Activated CD4-positive, alpha-beta memory T cell treated with anti-CD3 and anti-CD28 coated beads, Interleukin-2, amount 10 ng/mL, durations not matched to agents 7 days and 5 days (primary cell): ENCODE data around the gene NCAM2. TPM values are rescaled to one million over a fixed set of nuclear protein-coding genes. Genes with fewer than 3 reads are reported as not detected.

Source experiments
- CTCF ChIA-PET: fragments of 350-600 bp; sonication (Branson Sonifier 250); formaldehyde crosslinking; loops from one replicate; lab custom pipeline; 2021; ENCODE audit warnings: antibody characterized with exemption, inconsistent platforms; lab: Charles Lee
- POLR2A ChIA-PET: fragments of 350-600 bp; sonication (Branson Sonifier 250); formaldehyde crosslinking; loops from one replicate; lab custom pipeline; 2021; ENCODE audit warnings: antibody characterized with exemption; lab: Charles Lee
- DNase-seq: peaks from one replicate; pipeline ENCODE4 v3.0.0-alpha.2; 2020
- H3K27ac Mint-ChIP-seq: one replicate; pipeline ENCODE4 v1.8.0; 2021; ENCODE audit warnings: mild to moderate bottlenecking, mixed read lengths
- H3K27me3 Mint-ChIP-seq: one replicate; pipeline ENCODE4 v1.8.0; 2021; ENCODE audit warnings: mixed read lengths
- H3K36me3 Mint-ChIP-seq: one replicate; pipeline ENCODE4 v1.8.0; 2021; ENCODE audit warnings: low read depth, mixed read lengths
- H3K4me1 Mint-ChIP-seq: one replicate; pipeline ENCODE4 v1.8.0; 2021; ENCODE audit warnings: mixed read lengths
- H3K4me3 Mint-ChIP-seq: one replicate; pipeline ENCODE4 v1.8.0; 2021; ENCODE audit warnings: mild to moderate bottlenecking, mixed read lengths
- H3K9me3 Mint-ChIP-seq: one replicate; pipeline ENCODE4 v1.8.0; 2021; ENCODE audit warnings: mixed read lengths
- total RNA-seq, 2 experiments: library from RNA; stranded (reverse); gene quantifications; one replicate each; pipeline ENCODE4 v1.2.3, GENCODE V29; 2021

NCAM2 gene
- total RNA-seq, 2 experiments from 2014 or later = not detected

DNA sequence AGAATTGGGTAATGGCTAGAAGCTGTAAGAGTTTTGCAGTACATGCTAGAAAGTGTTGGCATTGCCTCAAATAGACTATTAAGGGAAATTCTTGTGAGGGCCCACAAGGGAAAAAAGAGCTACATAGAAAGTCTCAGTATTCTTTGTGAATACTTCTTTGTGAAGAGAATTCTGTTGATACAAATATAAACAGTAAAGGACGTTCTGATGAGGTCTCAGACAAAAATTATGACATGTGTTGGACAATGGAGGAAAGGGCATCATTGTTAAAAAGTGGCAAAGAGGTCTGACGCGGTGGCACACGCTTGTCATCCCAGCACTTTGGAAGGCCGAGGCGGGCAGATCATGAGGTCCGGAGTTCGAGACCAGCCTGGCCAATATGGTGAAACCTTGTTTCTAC, 458.9 kb downstream of the NCAM2 start:
- ChIA-PET POLR2A (no interaction called here), CTCF (no interaction called here)
- Mint-ChIP-seq H3K27me3 (no peaks in the 10 kb centered on the region), H3K4me3 (no peak overlapping the region), H3K9me3 (no peaks in the 10 kb centered on the region), H3K4me1 (no peaks in the 10 kb centered on the region), H3K36me3 (no peaks in the 10 kb centered on the region), H3K27ac (no peak overlapping the region)
- DNase-seq = no peak

DNA sequence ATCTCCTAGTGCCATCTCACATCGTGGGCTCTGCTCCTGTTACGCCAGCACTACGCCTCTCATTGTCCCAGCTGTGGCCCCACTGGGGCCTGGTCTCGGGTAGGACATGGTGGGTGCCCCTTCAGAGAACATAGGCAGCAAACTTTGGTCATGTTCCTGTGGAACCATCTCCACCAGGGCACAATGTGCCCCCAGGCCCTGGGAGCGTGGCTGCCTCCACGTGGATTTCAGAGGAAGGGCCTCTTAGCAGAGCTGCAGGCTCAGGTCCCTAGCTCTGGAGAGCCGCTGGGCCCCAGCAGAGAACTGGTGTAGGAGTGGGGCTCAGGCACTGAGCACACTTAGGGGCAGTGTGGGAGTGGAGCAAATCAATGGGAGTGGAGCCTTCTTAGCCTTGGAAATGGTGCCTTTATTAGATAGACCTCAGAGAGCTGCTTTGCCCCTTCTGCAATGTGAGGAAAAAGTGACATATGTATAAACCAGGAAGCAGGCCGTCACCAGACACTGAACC, 460.0 kb downstream of the NCAM2 start:
- no peaks in the 10 kb centered on the region for H3K27me3 Mint-ChIP-seq
- POLR2A ChIA-PET = no interaction called here
- no peaks in the 10 kb centered on the region for H3K4me1 Mint-ChIP-seq
- no peak overlapping the region for H3K27ac Mint-ChIP-seq
- no peaks in the 10 kb centered on the region for H3K9me3 Mint-ChIP-seq
- no peak for DNase-seq
- CTCF ChIA-PET = no interaction called here
- no peak overlapping the region for H3K4me3 Mint-ChIP-seq
- no peaks in the 10 kb centered on the region for H3K36me3 Mint-ChIP-seq

DNA sequence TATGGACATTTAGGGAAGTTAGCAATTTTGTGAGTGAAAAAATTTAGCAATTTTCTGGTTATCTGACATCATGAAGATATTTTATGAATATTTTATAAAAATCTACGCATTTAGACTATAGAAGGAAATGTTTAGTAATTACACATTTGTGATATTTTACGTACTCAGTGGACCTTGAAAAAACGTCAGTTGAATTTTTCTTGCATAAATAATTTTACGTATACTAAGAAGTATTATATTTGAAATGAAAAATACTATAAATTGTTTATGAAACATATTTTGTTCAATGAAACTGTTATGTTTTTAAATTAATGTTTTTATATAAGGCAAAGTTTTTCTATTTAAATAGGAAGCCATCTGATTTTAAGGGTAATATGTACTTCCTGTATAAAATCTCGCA, 462.8 kb downstream of the NCAM2 start:
- Mint-ChIP-seq H3K27me3 (no peaks in the 10 kb centered on the region), H3K4me3 (no peak overlapping the region), H3K27ac (no peak overlapping the region), H3K36me3 (no peaks in the 10 kb centered on the region), H3K9me3 (no peaks in the 10 kb centered on the region), H3K4me1 (no peaks in the 10 kb centered on the region)
- ChIA-PET CTCF (no interaction called here), POLR2A (no interaction called here)
- DNase-seq = no peak

DNA sequence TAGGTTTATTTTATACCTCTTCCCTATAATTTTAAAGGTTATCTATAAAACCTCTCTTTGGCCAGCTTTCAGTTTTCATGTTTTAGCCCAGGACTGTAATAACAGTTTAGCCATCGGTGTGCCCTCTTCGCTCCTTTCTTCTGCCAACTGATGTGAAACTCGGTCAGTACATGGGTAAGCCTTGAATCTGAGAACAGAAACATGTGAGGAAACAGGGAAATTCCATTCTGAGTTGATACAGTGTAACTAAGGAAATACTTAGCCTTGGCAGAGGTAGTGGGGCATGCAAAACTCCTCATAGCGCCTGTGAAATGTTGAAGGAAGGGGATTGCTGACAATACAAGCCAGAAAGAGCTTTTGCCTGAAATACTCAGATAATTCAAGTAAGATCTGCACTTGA, 465.2 kb downstream of the NCAM2 start:
- no peaks in the 10 kb centered on the region for H3K36me3 Mint-ChIP-seq
- no peak overlapping the region for H3K27ac Mint-ChIP-seq
- no peak overlapping the region for H3K4me3 Mint-ChIP-seq
- ChIA-PET CTCF (no interaction called here), POLR2A (no interaction called here)
- no peaks in the 10 kb centered on the region for H3K27me3 Mint-ChIP-seq
- no peak for DNase-seq
- H3K9me3 Mint-ChIP-seq = no peaks in the 10 kb centered on the region
- no peaks in the 10 kb centered on the region for H3K4me1 Mint-ChIP-seq

DNA sequence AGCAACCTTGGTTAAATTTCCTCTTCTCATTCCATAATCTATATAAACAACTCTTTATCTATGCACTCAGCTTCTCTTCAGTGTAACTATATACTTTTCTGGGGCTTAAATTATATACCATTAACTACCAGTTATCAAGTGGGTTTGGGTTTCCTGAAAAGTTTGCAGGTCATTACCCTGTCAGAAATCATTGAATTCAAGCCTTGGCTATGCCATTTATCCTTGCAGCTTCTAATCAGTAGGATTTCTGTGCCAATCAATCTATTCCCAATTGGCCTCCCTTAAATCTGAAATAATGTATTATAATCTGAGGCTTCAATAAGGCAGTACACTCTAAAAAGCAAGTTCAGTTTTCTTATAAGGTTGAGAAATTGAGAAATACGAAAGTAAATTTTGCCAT, 466.5 kb downstream of the NCAM2 start:
- ChIA-PET POLR2A (no interaction called here), CTCF (no interaction called here)
- Mint-ChIP-seq H3K4me1 (no peaks in the 10 kb centered on the region), H3K27me3 (no peaks in the 10 kb centered on the region), H3K27ac (no peak overlapping the region), H3K4me3 (no peak overlapping the region), H3K9me3 (no peaks in the 10 kb centered on the region), H3K36me3 (no peaks in the 10 kb centered on the region)
- DNase-seq = no peak

DNA sequence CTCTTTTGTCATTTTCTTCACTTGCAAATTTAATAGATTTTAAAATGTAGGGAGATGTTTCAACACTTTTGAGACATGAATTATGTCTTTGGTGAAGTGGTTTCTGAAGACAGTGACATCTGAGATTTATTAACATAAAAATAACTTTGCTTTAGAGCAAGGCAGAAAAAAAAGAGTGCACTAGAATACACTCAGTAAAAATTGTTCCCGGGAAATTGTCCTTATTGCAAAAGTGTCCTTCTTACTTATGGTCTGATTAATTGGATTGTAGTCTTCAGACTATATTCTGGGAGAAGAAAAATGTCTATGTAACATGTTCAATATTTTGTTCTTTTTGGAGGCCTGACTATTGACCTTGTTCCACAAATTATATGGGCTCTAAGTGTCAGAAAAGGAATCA, 468.5 kb downstream of the NCAM2 start:
- Mint-ChIP-seq H3K27me3 (no peaks in the 10 kb centered on the region), H3K4me1 (no peaks in the 10 kb centered on the region), H3K36me3 (no peaks in the 10 kb centered on the region), H3K9me3 (no peaks in the 10 kb centered on the region), H3K27ac (no peak overlapping the region), H3K4me3 (no peak overlapping the region)
- CTCF ChIA-PET = no interaction called here
- DNase-seq = no peak
- POLR2A ChIA-PET = no interaction called here

DNA sequence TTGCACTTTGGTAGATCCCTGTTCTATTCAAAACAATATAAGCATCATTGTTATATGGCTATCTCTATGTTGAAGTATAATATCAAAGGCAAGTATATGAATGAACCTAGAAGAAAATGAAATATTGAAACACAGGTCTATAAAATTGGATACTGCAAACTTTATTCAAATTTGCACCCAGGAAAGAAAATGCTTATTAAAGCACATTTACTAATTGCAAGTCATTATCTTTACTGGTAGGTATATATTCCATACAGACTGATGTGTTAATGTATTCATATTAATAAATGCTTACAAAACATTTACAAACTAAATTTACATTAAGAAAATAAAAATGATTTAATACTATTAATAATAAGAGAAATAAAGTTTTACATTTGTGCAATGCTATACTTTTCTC, 469.8 kb downstream of the NCAM2 start:
- Mint-ChIP-seq H3K36me3 (no peaks in the 10 kb centered on the region), H3K27ac (no peak overlapping the region), H3K4me3 (no peak overlapping the region), H3K27me3 (no peaks in the 10 kb centered on the region), H3K4me1 (no peaks in the 10 kb centered on the region), H3K9me3 (no peaks in the 10 kb centered on the region)
- ChIA-PET CTCF (no interaction called here), POLR2A (no interaction called here)
- no peak for DNase-seq

DNA sequence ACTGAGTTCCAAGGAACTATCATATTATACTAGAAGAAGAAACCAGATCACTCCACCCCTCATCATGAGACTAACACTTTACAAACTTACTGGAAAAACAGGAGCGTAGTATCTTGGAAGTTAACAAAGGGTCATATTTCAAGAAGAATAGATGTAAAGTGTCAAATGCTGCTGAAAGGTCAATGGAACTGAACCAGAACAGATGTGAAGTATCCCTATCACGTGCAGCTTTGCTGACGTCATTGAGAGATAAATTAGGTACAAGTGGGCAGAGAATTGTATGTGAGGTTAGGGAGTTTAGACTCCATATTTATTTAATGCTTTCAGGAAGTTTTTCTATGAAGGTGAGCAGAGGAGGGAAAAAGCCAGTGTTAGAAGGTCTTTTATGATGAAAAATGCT, 483.0 kb downstream of the NCAM2 start:
- Mint-ChIP-seq H3K27ac (no peak overlapping the region), H3K4me3 (no peak overlapping the region), H3K27me3 (no peaks in the 10 kb centered on the region), H3K4me1 (no peaks in the 10 kb centered on the region), H3K36me3 (no peaks in the 10 kb centered on the region), H3K9me3 (peaks cover 11% of the 10 kb centered on the region)
- ChIA-PET CTCF (no interaction called here), POLR2A (no interaction called here)
- no peak for DNase-seq

DNA sequence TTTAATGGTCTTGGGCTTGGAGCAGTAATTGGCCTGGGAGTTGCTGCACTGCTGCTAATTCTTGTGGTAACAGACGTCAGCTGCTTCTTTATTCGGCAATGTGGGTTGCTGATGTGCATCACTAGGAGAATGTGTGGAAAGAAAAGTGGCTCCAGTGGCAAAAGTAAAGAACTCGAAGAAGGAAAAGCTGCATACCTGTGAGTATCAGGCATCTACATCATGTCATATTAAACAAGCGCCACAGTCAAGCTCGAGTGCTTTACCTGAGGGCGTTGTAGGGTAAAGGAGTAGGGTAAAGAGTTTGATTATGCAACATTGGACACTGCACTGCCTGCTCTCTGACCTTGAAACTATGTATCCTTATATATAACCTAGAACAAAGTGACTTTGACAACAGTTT, 510.6 kb downstream of the NCAM2 start:
- Mint-ChIP-seq H3K4me1 (no peaks in the 10 kb centered on the region), H3K27ac (no peak overlapping the region), H3K9me3 (peaks cover 12% of the 10 kb centered on the region), H3K36me3 (no peaks in the 10 kb centered on the region), H3K4me3 (no peak overlapping the region), H3K27me3 (no peaks in the 10 kb centered on the region)
- no peak for DNase-seq
- POLR2A ChIA-PET = no interaction called here
- CTCF ChIA-PET = no interaction called here

DNA sequence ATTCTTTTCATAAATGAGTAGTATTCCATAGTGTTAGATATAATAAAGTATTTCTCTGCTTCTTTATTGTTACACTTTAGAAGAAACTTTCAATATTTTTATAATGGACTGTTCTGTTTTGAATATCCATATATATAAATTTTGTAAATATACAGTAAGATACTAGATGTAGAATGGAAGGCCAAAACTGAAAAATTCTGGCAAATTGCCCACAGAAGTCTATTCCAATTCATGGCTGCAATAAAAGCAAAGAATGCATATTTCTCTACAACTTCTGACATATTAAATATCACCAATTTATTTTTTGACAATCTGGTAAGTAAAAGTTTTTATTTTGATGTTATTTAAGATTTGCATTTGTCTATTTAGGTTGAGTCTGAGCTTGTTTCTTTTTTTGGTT, 532.5 kb downstream of the NCAM2 start:
- POLR2A ChIA-PET = no interaction called here
- CTCF ChIA-PET = no interaction called here
- H3K27ac Mint-ChIP-seq = no peak overlapping the region
- H3K4me3 Mint-ChIP-seq = no peak overlapping the region
- no peaks in the 10 kb centered on the region for H3K9me3 Mint-ChIP-seq
- no peaks in the 10 kb centered on the region for H3K27me3 Mint-ChIP-seq
- no peaks in the 10 kb centered on the region for H3K36me3 Mint-ChIP-seq
- H3K4me1 Mint-ChIP-seq = no peaks in the 10 kb centered on the region
- no peak for DNase-seq

DNA sequence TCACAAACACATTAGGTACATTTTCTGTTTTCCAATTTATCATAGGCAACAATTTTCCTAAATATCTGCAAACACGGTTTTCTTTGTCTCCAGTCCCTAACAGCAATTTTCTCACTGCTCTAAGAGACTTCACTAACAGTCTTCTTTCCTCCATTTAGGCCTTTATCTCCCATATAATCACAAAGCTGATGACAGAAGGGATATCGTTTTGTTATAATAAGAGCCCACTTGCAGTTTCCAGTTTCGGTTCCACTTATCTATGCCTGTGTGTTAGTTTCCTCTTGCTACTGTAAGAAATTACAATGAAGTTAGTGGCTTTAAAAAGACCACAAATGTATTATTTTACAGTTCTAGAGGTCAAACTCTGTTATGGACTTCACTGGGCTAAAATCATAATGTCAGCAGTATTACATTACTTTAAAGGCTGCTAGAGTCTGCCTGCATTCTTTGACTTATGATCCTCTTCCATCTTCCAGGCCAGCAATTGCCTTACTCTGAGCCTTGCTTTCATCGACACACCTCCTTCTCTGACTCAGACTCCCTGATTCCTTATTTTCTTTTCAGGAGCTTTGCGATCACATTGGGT, 549.3 kb downstream of the NCAM2 start:
- ChIA-PET POLR2A (no interaction called here), CTCF (no interaction called here)
- Mint-ChIP-seq H3K9me3 (peaks cover 8% of the 10 kb centered on the region), H3K27me3 (no peaks in the 10 kb centered on the region), H3K27ac (no peak overlapping the region), H3K4me1 (no peaks in the 10 kb centered on the region), H3K4me3 (no peak overlapping the region), H3K36me3 (no peaks in the 10 kb centered on the region)
- DNase-seq = no peak

DNA sequence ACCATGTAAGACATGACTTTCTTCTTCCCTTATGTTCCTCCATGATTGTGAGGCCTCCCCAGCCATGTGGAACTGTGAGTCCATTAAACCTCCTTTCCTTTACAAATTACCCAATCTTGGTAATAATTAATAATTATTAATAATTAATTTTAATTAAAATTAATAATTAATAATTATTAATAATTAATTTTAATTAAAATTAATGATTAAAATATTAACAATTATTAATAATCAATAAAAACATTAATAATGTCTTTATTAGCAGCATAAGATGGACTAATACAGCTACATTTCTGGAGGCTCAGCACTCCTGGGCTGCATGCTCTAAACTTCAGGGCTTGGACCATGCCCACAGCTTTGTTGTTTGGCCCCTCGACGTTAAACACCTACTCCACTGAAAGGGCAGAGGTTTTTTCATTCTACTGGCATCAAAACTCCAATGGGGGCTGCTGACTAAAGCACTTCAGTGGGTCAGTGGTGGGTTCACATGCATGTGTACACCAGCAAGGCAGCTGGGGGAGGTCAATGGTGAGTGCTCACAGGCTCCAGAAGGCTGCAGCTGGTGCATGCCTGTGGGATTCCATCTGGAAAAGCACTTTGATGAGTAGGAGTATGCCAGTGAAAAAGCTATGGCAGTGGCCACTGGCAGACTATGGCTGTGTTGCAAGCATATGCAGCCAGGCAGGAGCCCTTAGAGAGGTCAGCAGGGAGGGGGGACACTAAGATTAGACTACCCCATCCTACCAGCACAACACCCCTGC, 561.3 kb downstream of the NCAM2 start:
- ChIA-PET CTCF (no interaction called here), POLR2A (no interaction called here)
- Mint-ChIP-seq H3K36me3 (no peaks in the 10 kb centered on the region), H3K9me3 (peaks cover 27% of the 10 kb centered on the region), H3K4me1 (no peaks in the 10 kb centered on the region), H3K27me3 (no peaks in the 10 kb centered on the region), H3K4me3 (no peak overlapping the region), H3K27ac (no peak overlapping the region)
- no peak for DNase-seq
